GM19467 (cell line): ENCODE measurements around the gene MEGF6.

ENCODE experiments used
- ATAC-seq: cut with Tn5 transposase; IDR thresholded peaks from one replicate; pipeline ENCODE4 v1.9.1; 2021; ENCODE audit warnings: mild to moderate bottlenecking, moderate library complexity; ENCODE audit not compliant: unreplicated experiment

The MEGF6 gene

GRCh38 chr1:3473381-3473844, 137.9 kb downstream of the MEGF6 start:
- no peak for ATAC-seq

DNA sequence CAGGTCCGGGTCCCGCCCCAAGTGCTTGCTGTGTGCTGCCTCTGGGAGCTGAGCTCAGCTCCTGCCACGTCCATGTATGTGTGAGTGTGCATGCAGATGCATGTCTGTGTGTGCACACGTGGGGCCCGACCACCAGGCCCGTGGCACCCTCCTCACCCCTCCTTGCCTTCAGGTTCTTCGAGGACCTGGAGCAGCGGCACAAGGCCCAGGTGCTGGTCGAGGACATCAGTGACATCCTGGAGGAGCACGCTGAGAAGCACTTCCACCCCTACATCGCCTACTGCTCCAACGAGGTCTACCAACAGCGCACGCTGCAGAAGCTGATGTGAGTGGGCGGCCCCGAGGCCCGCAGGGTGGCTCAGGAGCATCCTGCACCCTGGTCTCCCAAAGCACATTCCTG, 138.4 kb downstream of the MEGF6 start:
- no peak for ATAC-seq

GRCh38 chr1:3472088-3472850, 139.0 kb downstream of the MEGF6 start:
- no peak for ATAC-seq

- ATAC-seq: no peak
Observed at GRCh38 chr1:3471356-3472087, 139.8 kb downstream of the MEGF6 start.

DNA sequence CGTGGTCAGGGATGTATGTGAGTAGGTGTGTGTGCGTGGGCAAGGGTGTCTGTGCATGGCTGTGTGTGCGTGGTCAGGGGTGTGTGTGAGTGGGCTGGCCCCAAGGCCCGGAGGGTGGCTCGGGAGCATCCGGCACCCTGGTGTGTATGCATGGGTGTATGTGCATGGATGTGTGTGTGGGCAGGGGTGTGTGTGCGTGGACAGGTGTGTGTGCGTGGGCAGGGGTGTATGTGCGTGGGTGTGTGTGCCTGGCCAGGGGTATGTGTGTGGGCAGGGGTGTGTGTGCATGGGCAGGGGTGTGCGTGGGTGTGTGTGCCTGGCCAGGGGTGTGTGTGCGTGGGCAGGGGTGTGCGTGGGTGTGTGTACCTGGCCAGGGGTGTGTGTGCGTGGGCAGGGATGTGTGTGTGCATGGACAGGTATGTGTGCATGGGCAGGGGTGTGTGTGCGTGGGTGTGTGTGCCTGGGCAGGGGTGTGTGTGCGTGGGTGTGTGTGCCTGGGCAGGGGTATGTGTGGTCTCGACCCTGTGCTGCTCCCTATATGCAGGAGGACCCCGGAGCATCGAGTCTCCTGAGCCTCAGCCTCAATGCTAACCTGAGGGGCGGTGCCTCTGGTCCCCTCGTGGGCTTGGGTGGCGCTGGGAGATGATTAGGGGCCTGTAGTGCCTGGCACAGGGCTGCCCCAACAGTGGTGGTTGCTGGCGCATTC, 140.5 kb downstream of the MEGF6 start:
- ATAC-seq: no peak

DNA sequence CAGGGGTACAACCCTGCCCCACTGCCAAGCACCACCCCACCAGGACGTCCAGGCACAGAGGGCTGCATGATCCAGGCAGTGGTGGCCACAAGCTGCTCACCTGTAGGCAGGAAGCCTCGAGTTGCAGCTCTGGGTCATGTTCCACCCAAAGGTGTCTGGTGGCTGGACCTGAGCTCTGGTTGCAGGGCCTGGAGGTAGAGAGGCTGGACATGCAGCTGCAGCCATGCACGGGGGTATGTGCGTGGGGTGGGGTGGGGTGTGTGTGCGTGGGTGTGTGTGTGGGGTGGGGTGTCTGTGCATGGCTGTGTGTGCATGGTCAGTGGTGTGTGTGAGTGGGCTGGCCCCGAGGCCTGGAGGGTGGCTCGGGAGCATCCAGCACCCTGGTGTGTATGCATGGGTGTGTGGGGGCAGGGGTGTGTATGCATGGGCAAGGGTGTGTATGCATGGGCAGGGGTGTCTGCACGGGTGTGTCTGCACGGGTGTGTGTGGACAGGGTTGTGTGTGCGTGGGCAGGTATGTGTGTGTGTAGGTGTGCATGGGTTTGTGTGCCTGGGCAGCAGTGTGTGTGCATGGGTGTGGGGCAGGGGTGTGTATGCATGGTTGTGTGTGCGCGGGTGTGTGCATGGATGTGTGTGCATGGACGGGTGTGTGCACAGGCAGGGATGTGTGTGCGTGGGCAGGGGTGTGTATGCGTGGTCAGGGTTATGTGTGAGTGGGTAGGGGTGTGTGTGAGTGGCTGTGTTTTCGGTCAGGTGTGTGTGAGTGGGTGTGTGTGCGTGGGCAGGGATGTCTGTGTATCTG, 141.3 kb downstream of the MEGF6 start:
- no peak for ATAC-seq

DNA sequence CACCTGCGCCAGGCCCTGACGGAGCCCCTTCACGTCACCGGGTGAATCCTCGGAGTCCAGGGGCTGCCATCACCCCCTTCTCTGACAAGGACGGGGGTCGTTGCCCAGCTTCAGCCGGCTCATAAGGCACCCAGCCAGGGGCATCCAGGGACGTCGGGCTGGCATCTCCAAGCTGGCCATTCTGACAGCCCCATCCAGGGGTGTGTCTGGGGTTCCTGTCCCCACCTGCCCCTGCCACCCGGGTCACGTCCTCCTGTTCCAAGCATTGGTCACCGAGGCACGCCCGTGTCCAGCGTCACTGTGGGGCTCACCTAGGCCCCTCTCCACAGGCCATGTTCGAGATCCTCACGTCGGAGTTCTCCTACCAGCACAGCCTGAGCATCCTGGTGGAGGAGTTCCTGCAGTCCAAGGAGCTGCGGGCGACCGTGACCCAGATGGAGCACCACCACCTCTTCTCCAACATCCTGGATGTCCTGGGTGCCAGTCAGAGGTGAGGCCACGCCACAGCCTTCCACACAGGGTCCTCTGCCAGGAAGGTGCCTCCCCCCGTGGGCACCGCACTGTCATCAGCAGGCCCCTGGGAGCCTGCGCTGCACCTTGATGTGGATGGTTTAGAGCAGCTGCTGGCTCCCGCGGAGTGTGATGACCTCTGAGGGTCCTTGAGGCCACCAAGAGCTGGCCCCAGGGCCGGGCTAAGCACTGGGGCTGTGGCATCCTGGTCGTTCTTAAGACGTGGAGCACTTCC, 142.0 kb downstream of the MEGF6 start:
- no peak for ATAC-seq

- no peak for ATAC-seq
Observed at GRCh38 chr1:3468236-3469103, 142.8 kb downstream of the MEGF6 start.

DNA sequence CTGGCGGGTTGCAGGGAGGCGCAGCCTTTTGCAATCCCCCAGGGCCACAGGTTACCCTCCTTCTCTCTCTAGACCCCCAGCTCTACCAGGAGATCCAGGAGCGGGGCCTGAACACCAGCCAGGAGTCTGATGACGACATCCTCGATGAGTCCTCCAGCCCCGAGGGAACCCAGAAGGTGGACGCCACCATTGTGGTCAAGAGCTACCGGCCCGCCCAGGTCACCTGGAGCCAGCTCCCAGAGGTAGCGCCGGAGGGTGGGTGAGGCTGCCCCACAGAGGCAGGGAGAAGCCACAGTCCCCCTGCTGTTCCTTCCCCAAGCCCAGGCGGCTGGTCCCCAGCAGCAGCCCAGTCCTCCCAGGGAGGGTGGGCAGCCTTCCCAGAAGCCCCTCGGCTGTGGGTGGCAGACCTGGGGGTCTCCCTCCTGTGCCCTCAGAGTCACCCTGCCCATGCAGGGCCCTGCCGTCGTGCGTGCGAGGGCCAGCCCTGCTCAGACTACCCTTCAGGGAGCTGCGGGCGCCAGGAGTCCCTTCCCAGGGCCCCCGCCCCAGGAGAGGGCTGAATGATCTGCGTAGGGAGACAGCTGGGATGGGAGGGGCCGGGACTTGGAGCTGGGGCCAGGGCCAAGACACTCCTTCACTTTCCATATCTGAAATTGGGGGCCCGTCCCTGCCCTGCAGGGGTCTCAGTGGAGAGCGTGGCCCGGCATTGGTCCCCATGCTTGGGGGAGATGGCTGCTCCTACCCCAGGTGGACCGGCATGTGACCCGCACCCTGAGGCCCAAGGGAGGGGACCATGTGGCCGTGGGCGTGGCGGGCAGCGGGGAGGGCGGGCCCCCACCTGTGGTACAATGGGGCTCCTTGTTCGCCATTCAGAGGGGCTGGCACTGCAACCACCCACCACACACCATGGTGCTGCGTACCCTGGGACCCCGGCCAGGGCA, 143.9 kb downstream of the MEGF6 start:
- no peak for ATAC-seq

DNA sequence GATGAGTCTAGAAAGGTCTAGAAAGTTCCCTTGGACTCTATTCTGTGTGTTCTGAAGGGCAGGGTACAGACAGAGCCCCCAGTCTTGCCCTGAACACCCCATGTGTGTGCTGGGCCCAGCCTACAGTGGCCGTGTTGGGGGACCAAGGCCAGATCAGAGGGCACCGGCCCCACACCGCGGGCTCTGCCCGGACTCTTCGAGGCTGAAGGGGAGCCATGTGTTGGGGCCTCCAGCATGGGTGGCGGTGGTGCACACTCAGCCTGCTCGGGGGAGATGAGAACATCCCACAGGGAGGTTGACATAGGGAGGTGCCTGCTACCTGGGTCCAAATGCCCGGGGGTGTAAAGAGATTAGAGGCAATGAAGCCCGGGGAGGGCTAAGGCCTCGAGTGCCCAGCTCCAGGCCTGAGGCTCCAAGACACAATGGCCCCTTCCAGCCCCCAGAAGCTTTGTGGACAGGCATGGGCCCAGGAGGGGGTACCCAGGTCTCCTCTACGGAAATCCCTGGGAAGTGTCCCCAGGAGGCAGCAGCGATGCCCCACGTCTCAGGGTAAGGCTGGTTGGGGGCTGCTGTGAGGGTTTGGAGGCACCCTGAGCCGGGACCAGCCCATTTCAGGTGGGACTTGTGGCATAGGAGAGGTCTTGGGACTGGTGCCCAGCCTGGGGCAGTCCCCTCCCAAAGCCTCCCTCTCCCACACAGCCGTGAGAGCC, 144.8 kb downstream of the MEGF6 start:
- ATAC-seq: no peak

DNA sequence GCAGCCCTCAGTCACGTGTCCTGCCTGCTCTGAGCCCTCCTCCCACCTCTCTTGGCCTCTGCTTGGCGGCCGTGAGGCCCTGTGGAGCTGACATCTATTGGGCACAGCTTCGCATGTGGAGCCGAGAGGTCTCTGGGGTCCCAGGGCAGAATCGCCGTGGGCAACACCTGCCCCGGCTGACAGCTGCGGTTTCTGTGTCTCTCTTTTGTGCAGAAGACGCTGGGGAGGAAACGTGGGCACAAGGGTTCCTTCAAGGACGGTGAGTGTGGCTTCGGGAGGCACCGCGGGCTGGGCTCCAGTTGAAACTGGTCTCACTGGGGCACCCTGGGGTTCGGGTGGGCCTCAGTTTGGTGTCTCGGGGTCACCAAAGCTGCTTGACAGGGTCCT, 145.4 kb downstream of the MEGF6 start:
- no peak for ATAC-seq

GRCh38 chr1:3465091-3465934, 146.0 kb downstream of the MEGF6 start:
- no peak for ATAC-seq

DNA sequence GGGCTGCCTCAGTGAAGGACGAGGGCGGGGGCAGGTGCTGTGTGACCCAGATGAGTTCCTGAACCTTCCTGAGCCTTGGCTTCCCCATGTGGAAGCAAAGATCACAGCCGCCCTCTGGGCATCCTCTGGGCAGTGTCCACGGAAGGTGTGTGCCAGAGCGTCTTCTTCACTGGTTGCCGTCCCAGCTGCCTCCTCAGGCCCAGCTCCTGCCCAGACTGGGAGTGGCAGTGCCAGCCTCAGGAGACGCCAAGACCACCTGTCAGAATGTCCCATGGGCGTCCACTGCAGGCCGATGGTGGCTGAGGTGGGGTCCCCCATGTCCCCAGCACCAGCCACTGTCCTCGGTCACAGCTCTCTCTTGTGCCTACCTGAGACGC, 146.7 kb downstream of the MEGF6 start:
- ATAC-seq: no peak

- ATAC-seq: no peak
Observed at GRCh38 chr1:3463891-3464648, 147.2 kb downstream of the MEGF6 start.

DNA sequence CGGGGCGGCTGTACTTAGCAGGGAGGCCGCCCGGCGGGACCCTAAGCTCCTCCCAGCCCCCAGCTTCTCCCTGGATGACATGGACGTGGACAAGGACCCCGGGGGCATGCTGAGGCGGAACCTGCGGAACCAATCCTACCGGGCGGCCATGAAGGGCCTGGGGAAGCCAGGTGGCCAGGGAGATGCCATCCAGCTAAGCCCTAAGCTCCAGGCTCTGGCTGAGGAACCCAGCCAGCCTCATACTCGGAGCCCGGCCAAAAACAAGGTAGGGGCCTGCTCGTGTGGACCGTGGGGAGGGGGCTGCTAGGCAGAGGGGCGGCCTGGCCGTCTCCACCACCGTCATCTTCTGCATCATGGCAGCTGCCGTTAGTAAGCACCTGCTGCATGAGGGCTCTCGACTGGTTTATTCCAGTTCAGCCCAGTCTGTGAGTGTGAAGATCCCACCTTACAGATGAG, 147.9 kb downstream of the MEGF6 start:
- no peak for ATAC-seq

GRCh38 chr1:3463013-3463385, 148.3 kb downstream of the MEGF6 start:
- ATAC-seq: no peak
